ENCODE data around the gene AMHR2. TPM values are rescaled to one million over a fixed set of nuclear protein-coding genes. Genes with fewer than 3 reads are reported as not detected.
"Not testable (repeated sequence)": the region's sequence is repeated elsewhere in the genome, so short reads cannot be mapped to it uniquely, and the experiment has no call there.

Gene AMHR2
- total RNA-seq, 1 experiment from 2014 or later, result 0.29 TPM

DNA sequence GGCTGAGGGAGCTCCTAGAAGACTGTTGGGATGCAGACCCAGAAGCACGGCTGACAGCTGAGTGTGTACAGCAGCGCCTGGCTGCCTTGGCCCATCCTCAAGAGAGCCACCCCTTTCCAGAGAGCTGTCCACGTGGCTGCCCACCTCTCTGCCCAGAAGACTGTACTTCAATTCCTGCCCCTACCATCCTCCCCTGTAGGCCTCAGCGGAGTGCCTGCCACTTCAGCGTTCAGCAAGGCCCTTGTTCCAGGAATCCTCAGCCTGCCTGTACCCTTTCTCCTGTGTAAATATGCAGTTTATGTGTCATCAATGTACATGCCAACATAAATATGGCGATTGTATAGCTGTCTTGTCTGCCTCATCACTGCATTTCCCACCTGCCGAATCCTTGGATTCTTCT is 7.5 kb downstream of the AMHR2 start:
- ATAC-seq, result peak; percentile 39

DNA sequence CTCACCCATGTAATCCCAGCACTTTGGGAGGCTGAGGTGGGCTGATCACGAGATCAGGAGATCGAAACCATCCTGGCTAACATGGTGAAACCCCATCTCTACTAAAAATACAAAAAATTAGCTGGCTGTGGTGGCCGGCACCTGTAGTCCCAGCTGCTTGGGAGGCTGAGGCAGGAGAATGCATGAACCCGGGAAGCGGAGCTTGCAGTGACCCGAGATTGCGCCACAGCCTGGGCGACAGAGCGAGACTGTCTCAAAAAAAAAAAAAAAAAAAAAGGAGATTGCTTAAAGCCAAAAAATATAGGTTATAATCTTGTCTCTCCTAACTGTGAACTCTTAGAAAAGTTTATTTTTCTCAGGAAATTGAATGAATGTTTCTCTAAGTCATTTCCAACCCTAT is 11.7 kb downstream of the AMHR2 start:
- H3K79me2 ChIP-seq (ENCODE audit: low read length); H3K9me2 ChIP-seq (replicated peaks; ENCODE audit: low read length); BruUV-seq (replicated peaks); intact Hi-C loops (cut with micrococcal nuclease); H3K4me3 ChIP-seq (ENCODE audit: low read length); CTCF ChIA-PET; H2AFZ ChIP-seq (ENCODE audit: low read length); H3K36me3 ChIP-seq (ENCODE audit: low read depth, low read length); H4K20me1 ChIP-seq (ENCODE audit: low read length); ATAC-seq; H3K27ac ChIP-seq (ENCODE audit: low read length); POLR2A ChIA-PET (ENCODE audit: unreplicated experiment); H3K27me3 ChIP-seq (ENCODE audit: low read length); H3F3A ChIP-seq (ENCODE audit: low read length, unreplicated experiment); DNase-seq; H3K4me2 ChIP-seq (ENCODE audit: low read length); H3K9me3 ChIP-seq (ENCODE audit: low read length); H3K9ac ChIP-seq (ENCODE audit: low read length): not testable (repeated sequence)
- H3K4me1 ChIP-seq (ENCODE audit: insufficient read depth, low read length), result peaks cover 15% of the 10 kb centered on the region

More for the DNA sequence above, 7.5 kb downstream of the AMHR2 start:
- DNase-seq, result peak; percentile 81
- no peaks in the 10 kb centered on the region for H3K27me3 ChIP-seq (ENCODE audit: low read length)
- no peaks in the 10 kb centered on the region for H3K9me3 ChIP-seq (ENCODE audit: low read length)
- BruUV-seq (replicated peaks), result no TSS peak
- H3K9ac ChIP-seq (ENCODE audit: low read length), result no peak overlapping the region
- peaks cover 14% of the 10 kb centered on the region for H3F3A ChIP-seq (ENCODE audit: low read length, unreplicated experiment)
- no peak overlapping the region for H2AFZ ChIP-seq (ENCODE audit: low read length)
- POLR2A ChIA-PET (ENCODE audit: unreplicated experiment), result no interaction called here
- intact Hi-C loops (cut with micrococcal nuclease), result no loop called here
- TF ChIP-seq, protein P1, sequence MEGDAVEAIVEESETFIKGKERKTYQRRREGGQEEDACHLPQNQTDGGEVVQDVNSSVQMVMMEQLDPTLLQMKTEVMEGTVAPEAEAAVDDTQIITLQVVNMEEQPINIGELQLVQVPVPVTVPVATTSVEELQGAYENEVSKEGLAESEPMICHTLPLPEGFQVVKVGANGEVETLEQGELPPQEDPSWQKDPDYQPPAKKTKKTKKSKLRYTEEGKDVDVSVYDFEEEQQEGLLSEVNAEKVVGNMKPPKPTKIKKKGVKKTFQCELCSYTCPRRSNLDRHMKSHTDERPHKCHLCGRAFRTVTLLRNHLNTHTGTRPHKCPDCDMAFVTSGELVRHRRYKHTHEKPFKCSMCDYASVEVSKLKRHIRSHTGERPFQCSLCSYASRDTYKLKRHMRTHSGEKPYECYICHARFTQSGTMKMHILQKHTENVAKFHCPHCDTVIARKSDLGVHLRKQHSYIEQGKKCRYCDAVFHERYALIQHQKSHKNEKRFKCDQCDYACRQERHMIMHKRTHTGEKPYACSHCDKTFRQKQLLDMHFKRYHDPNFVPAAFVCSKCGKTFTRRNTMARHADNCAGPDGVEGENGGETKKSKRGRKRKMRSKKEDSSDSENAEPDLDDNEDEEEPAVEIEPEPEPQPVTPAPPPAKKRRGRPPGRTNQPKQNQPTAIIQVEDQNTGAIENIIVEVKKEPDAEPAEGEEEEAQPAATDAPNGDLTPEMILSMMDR (conservative IDR thresholded peaks at IDR 0.05; ENCODE audit: low read depth, low read length), result no peak
- TF ChIP-seq EZH2 (IDR thresholded peaks at IDR 0.05; ENCODE audit: low read length, unreplicated experiment) (no peak), EZH2phosphoT487 (IDR thresholded peaks at IDR 0.05; ENCODE audit: borderline replicate concordance, low read length) (no peak)
- no peaks in the 10 kb centered on the region for H3K36me3 ChIP-seq (ENCODE audit: low read depth, low read length)
- H3K9me2 ChIP-seq (replicated peaks; ENCODE audit: low read length), result no peaks in the 10 kb centered on the region
- H3K4me2 ChIP-seq (ENCODE audit: low read length), result peak overlapping the region; percentile 5; the same call in 1 of the 2 replicates
- CTCF ChIA-PET, result interaction anchor here (0.7 kb wide), 1 partner anchor 70 kb away, joined by 3 read pairs; the partner anchor contains the start of gene TARBP2
- H3K4me1 ChIP-seq (ENCODE audit: insufficient read depth, low read length), result peaks cover 44% of the 10 kb centered on the region
- H4K20me1 ChIP-seq (ENCODE audit: low read length), result no peaks in the 10 kb centered on the region
- no peak overlapping the region for H3K4me3 ChIP-seq (ENCODE audit: low read length)
- H3K79me2 ChIP-seq (ENCODE audit: low read length), result no peaks in the 10 kb centered on the region
- H3K27ac ChIP-seq (ENCODE audit: low read length), result no peak overlapping the region; the same call in 1 of the 2 replicates

DNA sequence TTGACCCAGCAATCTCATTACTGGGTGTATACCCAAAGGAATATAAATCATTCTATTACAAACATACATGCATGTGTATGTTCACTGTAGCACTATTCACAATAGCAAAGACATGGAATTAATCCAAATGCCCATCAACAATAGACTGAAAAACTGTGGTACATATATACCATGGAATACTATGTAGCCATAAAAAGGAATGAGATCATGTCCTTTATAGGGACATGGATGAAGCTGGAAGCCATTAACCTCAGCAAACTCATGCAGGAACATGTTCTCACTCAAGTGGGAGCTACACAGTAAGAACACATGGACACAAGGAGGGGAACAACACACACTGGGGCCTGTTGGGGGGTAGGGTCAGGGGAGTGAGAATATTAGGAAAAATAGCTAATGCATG is 15.9 kb downstream of the AMHR2 start:
- peaks cover 25% of the 10 kb centered on the region for H3K79me2 ChIP-seq (ENCODE audit: low read length)
- POLR2A ChIA-PET (ENCODE audit: unreplicated experiment); H3K4me2 ChIP-seq (ENCODE audit: low read length); H3F3A ChIP-seq (ENCODE audit: low read length, unreplicated experiment); H3K9me2 ChIP-seq (replicated peaks; ENCODE audit: low read length); H3K9me3 ChIP-seq (ENCODE audit: low read length); H2AFZ ChIP-seq (ENCODE audit: low read length); H3K27ac ChIP-seq (ENCODE audit: low read length); intact Hi-C loops (cut with micrococcal nuclease); H3K27me3 ChIP-seq (ENCODE audit: low read length); CTCF ChIA-PET; DNase-seq; H4K20me1 ChIP-seq (ENCODE audit: low read length); BruUV-seq (replicated peaks); H3K4me3 ChIP-seq (ENCODE audit: low read length); H3K36me3 ChIP-seq (ENCODE audit: low read depth, low read length); ATAC-seq; H3K9ac ChIP-seq (ENCODE audit: low read length): not testable (repeated sequence)
- H3K4me1 ChIP-seq (ENCODE audit: insufficient read depth, low read length), result peaks cover 12% of the 10 kb centered on the region; the same call in 1 of the 2 replicates

Measured in PC-3 (cell line).